H1 (cell line): Measurements from ENCODE around the gene MRTFA.

Source experiments
- CTCF ChIP-seq, 3 experiments: IDR thresholded peaks; 1 replicate in 2 of 3; 2 replicates in 1 of 3; pipeline versions ENCODE4 v1.5.1 to v1.6.1; 2011; ENCODE audit warnings: low read length in 3 of 3, mild to moderate bottlenecking in 3 of 3, inconsistent platforms in 2 of 3, low read depth in 1 of 3, moderate library complexity in 1 of 3; ENCODE audit not compliant: insufficient read depth in 1 of 3; ENCODE audit errors: control extremely low read depth in 1 of 3
- EP300 ChIP-seq, 2 experiments: IDR thresholded peaks; 1 replicate in 1 of 2; 2 replicates in 1 of 2; pipeline ENCODE4 v1.6.1; 2011 to 2012; ENCODE audit warnings: low read depth in 2 of 2, low read length in 2 of 2, mild to moderate bottlenecking in 2 of 2, borderline replicate concordance in 1 of 2, inconsistent platforms in 1 of 2, moderate library complexity in 1 of 2
- FOSL1 ChIP-seq: IDR thresholded peaks from 2 replicates; pipeline ENCODE4 v1.6.1; 2011; ENCODE audit warnings: mild to moderate bottlenecking, low read depth, low read length, moderate library complexity; ENCODE audit not compliant: insufficient read depth
- POLR2A ChIP-seq, 2 experiments: IDR thresholded peaks; 1 replicate in 1 of 2; 2 replicates in 1 of 2; pipeline ENCODE4 v1.6.1; 2011; ENCODE audit warnings: low read depth in 2 of 2, low read length in 2 of 2, mild to moderate bottlenecking in 2 of 2; ENCODE audit errors: control extremely low read depth in 1 of 2
- TAF1 ChIP-seq: IDR thresholded peaks from 2 replicates; pipeline ENCODE4 v1.6.1; 2011; ENCODE audit warnings: mild to moderate bottlenecking, low read depth, low read length

GRCh38 chr22:40433416-40434090 lies 203.0 kb downstream of the MRTFA start:
- TF ChIP-seq EP300 (IDR thresholded peaks at IDR 0.05; ENCODE audit: borderline replicate concordance in 1 of 2, low read depth in 2 of 2, low read length in 2 of 2) (no peak), TAF1 (no peak), FOSL1 (no peak), POLR2A (IDR thresholded peaks at IDR 0.05; ENCODE audit: control extremely low read depth in 1 of 2, low read depth in 2 of 2, low read length in 2 of 2) (no peak), CTCF (IDR thresholded peaks at IDR 0.05; ENCODE audit: control extremely low read depth in 1 of 3, insufficient read depth in 1 of 3, low read depth in 1 of 3, low read length in 3 of 3) (no peak)
